Measurements from ENCODE around the gene NFYB.
"Not testable (repeated sequence)": the region's sequence is repeated elsewhere in the genome, so short reads cannot be mapped to it uniquely, and the experiment has no call there.

The NFYB gene

DNA sequence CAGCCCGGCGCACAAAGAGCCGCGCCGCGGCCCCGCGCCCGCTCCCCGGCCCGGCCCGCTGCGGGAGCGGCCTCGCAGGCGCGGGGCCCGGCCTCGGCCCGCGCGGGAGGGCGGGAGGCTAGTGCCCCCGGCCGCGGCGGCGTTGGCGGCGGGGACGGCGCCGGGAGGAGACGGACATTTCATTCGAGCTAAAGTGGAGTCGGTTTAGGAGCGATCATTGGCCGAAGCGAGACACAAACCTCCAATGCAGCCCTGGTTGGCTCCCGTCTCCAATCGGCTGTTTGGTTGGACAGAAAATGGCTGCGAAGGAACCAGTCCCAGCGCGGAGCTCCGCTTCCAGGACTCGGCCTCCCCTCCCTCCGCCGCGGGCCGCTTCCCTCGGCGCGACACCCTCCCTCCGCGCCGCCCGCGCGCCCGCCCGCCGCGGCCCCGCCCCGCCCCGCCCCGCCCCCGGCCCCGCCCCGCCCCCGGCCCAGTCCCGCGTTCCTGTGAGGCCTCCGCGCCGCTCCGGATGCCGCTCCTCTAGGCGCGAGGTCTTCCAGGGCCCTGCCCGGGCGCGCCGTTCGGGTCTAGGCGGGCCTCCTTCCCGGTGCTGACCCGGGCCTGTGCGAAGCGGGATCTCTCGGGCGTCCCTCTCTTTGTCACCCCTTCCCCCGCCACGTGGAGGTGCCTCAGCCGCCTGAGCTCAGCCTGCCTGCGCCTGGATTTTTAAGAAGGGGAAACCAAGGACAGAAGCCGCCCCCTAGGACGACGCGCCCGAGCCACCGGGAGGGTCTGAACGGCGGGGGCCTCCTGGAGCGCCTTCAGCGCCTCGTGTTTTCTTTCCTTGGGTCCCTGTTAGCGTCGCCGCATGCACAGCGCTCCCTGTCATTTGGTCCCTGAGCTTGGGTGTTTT, at the start of gene NFYB:
TSS of gene NFYB (minus strand) at position 309 of the 895 bp plus-strand sequence. CDS start 2,757 bp downstream, outside the sequence.
- DNase-seq (ENCODE audit: low spot score) = peak; percentile 98

DNA sequence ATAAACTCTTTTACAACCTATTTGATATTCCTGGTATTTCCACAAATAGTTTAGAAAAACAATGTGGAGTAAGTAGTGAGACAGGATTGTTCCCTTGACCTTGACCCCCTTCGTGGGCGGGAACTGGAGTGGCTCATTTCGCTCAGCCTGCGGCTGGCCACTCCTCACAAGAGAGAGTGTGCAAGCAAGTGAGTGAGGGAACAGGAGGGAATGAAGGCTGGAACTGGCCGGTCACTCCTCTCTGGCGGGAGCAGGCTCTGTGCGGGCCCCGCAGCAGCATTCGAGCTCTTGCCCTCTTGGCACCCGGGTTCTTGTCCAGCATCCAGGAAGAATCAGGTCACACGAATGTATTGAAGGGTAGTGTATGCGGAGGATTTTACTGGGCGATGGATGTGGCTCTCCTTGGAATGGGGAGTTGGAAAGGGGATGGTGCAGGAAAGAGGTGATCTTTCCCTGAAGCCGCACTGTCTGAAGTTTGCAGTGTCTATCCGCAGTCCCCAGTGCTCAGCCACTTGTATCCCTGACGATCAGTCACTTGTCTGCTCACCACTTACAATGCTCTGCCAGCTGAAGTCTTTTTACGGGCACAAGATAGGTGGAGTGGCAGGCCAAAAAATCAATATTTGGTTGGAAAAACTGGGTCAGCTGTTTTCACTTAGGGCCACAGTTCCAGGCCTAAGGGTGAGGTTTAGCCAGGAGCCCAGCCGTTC, 49.6 kb upstream of the NFYB start:
- no peak for DNase-seq (ENCODE audit: low spot score)

DNA sequence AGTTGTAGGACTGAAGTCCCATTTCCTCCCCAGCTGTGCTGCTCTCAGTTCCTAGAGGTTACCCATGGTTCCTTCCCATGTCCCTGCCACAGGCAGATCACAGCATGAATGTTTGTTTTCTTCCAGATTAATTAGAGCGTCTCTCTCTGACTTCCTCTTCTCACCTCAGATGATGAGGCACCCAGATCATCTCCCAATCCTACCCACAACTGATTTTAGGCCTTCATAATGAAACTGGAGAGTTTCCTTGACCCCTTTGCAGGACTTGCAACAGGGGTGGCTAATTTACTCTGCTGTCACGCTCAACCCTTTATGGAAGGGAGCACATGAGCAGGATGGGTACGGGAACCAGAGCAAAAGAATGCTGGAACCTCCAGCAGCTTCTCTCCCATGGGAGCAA, 45.4 kb upstream of the NFYB start:
- DNase-seq (ENCODE audit: low spot score) = no peak

DNA sequence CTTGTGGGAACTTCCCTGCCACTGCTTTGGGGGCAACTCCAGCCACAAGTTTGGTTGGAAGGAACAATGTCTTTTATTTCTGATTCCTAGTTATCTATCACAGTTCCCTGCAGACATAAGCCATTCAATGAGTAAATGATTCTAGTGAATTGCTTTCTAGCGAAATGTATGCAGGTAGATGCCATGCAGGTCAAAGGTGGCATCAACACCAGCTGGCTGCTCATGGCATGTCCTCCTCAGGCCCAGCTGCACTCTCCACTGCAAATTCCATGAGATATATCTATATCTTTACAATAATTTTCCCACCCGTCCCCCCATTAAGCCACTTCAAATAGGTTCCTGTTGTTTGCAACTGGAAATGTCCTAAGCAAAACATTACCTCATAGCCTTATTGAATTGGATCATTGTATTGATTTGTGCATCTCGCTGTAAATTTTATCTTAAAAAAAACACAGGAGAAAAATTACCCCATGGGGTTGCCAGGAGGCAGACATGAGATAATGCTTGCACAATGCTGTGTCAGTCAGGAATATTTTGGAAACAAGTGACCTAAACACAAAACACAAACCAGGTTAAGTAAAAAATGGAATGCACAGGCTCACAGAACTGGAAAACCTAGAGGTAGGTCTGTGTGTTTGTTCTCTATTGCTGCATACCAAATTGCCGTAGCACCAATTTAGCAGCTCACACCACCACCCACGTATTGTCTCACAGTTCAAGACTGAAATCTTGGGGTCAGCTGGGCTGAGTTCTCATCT, 44.8 kb upstream of the NFYB start:
- no peak for DNase-seq (ENCODE audit: low spot score)

DNA sequence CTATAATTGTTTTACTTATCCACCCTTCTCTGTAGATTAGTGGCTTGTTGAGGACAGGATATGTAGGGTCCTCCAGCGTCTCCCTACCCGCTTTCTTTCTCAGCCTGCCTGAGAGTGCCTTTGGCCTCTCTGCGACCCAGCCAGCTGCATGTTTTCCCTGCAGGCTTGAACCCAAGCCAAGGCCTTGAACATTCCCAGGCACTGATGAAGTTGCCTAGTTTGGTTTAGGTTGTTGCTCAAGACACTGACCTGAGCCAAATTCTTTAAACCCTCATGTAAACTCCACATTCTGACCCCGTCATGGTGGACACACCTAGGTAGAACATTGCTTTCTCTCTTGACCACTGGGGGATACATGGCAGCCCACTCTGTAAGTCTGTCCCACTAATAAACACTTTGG, 44.1 kb upstream of the NFYB start:
- peak; percentile 73 for DNase-seq (ENCODE audit: low spot score)

DNA sequence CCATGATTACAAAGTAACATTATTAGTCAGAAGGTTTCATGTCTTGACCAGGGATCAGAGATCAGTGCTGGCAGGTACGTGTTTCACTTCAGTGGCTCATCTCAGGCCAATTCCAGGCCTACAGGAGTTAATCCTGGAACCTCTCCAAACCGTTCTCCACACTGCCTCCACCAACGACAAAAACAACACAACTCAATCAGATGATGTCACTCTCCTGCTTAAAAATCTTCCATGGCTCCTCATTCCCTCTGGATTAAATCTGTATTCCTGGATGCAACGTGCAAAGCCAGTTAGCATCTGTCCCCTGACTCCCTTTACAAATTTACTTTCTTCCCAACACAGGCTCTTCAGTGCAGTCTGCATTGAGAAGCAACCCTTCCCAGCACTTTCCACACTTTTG, 43.3 kb upstream of the NFYB start:
- no peak for DNase-seq (ENCODE audit: low spot score)

DNA sequence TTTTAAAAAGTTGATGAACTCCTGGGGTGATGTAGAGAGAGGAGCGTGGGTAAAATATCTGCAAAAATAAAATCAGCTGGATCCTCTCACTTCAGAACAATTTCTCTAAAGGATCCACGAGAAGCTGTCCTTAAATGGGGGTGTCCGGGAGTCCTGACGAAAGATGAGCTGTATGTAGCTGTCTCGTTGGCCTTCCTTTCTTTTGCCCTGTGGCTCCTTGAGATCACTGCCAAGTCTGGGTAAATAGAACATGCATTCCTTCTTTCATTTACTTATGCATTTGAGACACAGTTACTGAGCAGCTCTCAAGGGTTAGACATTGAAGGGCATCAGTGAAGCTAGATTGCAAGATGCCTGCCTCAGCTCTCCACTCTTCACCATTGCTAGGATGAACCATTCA, 42.4 kb upstream of the NFYB start:
- no peak for DNase-seq (ENCODE audit: low spot score)

DNA sequence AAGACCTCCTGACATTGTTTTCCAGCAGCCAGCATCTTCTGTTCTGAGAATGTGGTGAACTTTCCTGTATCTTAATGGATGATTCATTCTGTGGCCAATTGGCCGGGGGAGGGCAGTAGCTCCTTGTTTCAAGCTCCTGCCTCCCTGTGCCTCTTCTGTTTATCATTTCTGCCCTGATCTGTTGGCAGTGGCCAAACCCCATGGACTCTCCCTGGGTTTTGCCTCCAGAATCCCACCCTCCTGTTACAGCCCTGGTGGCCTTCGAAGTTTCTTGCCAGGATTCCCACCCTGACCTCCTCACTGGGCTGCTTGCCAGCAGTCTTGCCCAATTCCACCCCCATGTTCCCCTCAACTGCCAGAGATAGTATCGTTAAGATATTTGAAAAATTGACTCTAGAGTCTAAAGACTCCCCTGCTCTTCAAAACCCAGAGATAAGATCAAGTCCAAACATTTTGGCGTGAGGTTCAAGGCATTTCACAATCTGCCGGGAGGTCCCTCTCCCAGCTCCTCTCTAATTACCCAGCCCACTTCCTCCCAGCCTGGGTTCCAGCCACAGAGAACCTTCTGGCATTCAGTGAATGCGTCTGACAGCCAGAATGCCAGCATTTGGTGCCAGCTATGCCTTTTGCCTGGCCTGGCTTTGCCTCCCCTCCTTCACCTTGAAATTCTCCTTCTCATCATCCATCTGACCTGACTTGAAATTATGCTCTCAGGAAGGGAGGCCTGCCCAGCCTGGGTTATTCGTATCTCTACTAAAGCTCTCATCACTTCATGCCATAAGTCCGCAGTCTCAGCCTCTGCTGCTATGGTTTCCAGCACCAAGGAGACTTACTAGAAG, 39.9 kb upstream of the NFYB start:
- DNase-seq (ENCODE audit: low spot score) = peak; percentile 94

DNA sequence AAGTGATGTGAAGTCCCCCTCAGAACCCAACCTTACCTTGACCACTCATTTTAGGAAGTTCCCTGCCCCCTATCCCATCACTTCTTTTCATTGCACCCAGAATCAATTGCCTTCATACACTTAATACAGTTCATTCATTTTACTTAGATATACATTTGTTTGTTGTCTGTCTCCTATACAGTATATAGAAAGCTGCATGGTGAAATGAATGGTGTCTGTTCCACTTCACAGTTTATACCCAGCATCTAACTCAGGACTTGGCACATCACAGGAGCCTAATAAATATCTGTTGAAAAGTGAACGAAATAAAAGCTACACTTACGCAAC, 39.3 kb upstream of the NFYB start:
- DNase-seq (ENCODE audit: low spot score) = no peak

DNA sequence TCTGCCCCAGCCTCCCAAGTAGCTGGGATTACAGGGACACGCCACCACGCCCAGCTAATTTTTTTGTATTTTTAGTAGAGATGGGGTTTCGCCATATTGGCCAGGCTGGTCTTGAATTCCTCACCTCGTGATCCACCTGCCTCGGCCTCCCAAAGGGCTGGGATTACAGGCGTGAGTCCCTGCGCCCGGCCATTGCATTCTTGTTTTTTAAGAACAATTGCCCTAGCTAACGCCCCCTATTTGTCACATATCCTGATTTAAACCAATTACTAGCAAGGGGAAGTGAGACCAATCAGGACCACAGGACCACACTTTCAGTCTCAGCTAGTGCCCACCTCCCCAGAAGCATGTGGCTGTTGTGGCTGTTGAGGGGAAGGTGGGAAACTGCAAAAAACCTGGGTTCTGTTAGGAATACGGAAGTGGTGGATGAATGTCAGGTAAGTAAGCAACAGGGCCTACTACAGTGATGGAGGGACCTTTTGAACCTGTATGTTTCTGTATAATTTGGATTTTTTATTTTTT, 37.8 kb upstream of the NFYB start:
- no peak for DNase-seq (ENCODE audit: low spot score)

DNA sequence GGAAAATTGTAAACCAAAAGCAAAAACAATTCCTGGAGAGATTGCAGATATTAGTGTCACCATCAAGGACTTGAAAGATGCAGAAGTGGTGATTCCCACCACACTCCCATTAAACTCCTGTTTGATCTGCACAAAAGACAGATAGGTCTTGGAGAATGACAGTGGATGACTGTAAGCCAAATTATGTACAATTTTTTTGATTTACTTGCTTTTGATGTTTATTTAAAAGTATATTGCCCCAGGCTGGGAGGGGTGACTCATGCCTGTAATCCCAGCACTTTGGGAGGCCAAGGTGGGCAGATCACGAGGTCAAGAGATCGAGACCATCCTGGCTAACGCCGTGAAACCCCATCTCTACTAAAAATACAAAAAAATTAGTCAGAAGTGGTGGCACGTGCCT, 35.8 kb upstream of the NFYB start:
- not testable (repeated sequence) for DNase-seq (ENCODE audit: low spot score)

DNA sequence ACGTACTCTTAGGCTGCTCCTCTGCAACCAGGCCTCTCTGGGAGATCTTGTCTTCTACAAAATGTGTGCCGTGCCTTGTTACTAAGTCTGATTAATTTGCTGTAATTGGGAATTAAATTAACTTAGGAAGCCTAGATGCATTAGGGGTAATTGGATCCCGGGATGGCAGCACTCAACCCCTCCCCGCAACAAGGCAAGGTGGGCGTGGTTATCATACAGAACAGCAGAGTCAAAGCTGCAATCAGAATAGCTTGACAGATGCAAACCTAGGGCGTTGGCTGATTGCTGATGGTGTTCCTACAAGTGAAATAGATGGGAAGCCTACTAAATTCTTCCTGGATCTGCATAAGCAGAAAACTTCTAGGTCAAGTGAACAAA, 34.5 kb upstream of the NFYB start:
- no peak for DNase-seq (ENCODE audit: low spot score)

DNA sequence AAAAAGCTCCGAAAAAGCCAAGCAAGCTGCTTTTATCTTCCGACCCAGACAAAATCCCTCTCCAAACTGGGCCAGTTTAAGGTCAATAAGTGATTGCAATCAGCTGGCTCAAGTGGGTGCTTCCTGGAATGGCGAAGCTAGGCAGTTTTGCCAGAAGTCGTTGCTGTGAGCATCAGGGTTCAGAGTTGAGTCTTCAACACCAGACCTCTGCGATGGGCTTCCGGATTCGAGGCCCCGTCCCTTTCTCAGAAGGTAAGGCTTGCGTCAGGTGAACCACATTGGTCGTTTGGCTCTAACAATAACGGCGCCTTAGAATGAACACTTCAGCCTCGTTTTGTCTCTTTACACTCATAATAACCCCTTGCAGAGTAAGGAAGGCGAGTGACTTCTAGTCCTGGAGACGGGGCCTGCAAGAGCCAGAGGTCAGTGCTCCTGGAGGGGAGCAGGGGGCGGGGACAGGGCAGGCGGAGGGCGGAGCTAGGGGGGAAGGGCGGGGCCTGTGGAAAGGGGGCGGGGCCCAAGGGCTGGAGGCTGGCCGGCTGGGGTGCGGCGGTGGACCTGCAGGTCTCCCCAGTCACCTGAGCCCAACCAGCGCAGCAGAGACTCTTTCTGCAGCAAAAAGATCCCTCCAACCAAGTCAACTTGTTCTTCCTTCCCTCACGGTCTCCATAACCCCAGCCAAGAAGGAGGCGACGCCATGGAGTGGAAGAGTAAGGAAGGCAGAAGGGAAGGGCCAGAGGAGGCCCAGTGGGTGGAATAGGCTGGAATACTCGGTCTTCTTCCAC, 34.0 kb upstream of the NFYB start:
- no peak for DNase-seq (ENCODE audit: low spot score)

DNA sequence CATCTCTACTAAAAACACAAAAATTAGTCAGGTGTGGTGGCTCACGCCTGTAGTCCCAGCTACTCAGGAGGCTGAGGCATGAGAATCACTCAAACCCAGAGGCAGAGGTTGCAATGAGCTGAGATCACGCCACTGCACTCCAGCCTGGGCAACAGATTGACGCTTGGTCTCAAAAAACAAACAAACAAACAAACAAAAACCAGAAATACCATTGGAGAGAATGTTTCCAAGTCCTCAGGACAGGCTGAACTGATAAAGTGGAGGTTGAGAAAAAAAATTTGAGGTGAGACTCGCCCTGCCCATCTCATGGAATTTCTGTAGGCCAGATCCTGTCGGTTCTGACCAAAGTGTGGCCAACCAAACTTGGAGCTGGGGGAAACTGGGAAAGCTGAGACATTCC, 30.6 kb upstream of the NFYB start:
- DNase-seq (ENCODE audit: low spot score) = no peak

DNA sequence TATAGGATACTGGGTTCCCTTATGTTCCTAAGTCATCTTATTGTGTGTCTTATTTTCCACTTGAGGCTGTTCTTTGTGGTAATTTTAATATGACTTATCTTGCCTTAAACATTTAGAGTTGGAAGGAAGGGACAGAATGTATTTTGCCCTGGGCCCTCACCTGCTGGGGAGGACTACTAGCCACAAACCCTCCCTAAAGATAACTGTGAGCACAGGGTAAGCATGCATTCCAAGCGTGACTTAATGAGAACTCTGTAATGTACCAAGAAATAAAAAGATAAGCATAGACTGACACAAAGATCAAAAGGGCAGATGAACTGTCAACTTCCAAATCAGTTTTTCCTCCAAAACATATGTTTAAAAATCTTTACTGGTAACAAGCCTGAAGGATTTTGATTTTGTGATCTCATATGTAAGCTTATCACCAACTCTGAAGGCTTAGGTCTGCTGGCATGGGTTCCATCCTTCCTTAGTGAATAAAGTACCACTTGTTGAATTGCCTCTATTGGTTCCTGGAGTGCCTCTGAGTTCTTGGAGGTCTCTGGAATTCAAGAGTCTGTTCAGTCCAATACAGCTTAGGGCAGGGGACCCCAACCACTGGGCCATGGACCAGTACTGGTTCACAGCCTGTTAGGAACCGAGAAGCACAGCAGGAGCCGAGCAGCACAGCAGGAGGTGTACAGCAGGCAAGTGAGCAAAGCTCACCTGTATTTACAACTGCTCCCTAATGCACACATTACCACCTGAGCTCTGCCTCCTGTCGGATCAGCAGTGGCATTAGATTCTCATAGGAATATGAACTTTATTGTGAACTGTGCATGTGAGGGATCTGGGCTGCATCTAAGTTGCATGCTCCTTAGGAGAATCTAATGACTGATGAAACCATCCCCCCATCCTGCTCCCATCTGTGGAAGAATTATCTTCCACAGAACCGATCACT, 29.8 kb upstream of the NFYB start:
- no peak for DNase-seq (ENCODE audit: low spot score)

DNA sequence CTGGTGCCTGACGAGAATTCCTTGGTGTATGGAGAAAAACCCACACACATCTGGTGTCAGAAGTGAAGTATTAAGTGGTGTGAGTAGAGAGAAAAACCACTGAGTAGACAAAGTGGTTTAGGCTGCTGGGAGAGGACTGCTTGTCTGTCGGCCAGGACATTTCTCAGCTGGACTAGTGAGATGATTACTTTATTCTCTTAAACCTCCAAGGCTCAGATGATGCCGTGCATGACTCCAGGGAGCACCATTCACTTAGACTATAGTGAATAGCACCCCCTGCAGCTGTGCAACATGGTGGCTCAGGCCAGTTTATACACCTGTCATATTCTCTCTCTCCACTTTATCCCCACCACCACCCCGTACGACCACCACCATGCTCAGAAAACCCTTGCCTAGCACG, 28.5 kb upstream of the NFYB start:
- no peak for DNase-seq (ENCODE audit: low spot score)

DNA sequence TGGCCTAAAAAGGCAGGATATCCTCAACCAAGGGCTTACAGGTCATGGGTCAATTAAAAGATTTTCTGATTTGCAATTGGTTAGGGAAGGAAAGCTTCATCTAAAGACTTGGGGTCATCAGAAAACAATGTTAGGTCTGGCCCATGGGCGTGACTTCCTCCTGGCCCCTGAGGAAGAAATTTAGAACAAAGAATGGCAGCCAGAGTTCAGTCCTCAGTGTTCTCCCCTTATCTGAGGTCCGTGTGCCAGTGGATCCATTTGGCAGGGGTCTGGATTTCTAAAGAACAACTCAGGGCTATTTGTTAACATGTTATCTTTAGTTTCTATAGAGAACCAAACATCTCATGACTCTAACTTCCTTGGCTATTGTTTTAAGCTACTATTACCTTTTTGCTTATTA, 27.8 kb upstream of the NFYB start:
- no peak for DNase-seq (ENCODE audit: low spot score)

DNA sequence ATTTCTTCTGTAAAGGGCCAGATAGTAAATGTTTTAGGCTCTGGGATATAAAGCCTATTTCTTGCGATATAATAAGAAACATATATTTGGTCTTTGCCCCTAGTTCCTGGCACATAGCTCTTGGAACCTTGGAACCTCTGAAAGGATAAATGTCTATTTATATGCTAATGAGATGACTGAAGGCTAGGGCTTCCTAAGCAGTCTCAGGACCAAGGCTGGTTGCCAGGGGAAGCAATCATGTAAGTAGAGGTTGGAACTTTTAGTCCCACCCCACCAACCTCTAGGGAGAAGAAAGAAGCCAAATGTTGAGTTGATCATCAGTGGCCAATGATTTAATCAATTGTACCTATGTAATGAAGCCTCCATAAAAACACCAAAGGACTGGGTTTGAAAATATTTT, 26.6 kb upstream of the NFYB start:
- no peak for DNase-seq (ENCODE audit: low spot score)

DNA sequence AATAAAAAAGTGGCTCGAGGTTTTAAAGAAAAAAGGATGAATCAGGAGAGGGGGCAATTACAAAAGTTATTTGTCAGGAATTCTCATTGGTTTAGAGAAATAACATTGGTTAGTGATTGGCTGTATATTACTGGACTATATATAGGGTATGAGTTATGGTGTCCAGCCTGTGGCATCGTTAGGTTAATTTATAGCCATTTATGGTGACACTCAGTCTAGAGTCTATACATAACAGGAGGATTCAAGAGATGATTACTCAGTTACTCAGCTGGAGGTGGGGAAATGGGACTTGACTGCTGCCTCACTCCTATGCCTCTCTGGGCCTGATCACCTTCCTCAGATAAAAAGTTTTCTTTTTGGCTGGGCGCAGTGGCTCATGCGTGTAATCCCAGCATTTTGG, 25.6 kb upstream of the NFYB start:
- no peak for DNase-seq (ENCODE audit: low spot score)

DNA sequence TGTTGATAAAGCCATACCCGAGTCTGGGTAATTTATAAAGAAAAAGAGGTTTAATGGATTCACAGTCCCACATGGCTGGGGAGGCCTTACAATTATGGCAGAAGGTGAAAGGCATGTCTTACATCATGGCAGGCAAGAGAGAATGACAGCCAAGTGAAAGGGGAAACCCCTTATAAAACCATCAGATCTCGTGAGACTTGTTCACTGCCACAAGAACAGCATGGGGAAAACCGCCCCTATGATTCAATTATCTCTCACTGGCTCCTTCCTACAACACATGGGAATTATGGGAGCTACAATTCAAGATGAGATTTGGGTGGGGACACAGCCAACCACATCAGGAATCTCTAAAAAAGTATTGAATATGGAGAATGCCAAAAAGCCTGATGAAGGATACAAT, 25.0 kb upstream of the NFYB start:
- not testable (repeated sequence) for DNase-seq (ENCODE audit: low spot score)

All from AG08395 (cell line).